ENCODE results near the gene LIN7C.

DNA sequence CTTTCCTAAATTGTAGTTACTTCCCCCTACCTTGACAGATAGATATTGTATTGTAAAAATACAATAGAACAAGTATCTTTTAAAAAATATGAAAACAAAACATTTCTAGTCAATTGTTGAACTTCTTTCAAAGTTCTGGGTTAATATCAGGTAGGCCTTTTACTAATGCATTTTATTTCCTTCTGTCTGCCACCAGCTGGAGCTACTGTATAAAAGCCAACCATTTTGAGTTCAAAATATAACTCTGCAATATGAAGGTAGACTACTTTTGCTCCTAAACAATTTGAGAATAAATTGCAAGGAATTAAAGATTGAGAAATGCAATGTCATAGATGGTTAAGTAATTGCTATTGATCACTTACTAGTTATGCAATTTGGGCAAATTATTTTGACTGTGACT, 22.1 kb upstream of the LIN7C start:
- TF ChIP-seq NBN (IDR thresholded peaks at IDR 0.05; ENCODE audit: low read depth), result no peak
- TF ChIP-seq, protein P1, sequence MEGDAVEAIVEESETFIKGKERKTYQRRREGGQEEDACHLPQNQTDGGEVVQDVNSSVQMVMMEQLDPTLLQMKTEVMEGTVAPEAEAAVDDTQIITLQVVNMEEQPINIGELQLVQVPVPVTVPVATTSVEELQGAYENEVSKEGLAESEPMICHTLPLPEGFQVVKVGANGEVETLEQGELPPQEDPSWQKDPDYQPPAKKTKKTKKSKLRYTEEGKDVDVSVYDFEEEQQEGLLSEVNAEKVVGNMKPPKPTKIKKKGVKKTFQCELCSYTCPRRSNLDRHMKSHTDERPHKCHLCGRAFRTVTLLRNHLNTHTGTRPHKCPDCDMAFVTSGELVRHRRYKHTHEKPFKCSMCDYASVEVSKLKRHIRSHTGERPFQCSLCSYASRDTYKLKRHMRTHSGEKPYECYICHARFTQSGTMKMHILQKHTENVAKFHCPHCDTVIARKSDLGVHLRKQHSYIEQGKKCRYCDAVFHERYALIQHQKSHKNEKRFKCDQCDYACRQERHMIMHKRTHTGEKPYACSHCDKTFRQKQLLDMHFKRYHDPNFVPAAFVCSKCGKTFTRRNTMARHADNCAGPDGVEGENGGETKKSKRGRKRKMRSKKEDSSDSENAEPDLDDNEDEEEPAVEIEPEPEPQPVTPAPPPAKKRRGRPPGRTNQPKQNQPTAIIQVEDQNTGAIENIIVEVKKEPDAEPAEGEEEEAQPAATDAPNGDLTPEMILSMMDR (IDR thresholded peaks at IDR 0.05 in 2 of 3, conservative IDR thresholded peaks at IDR 0.05 in 1 of 3; ENCODE audit: insufficient read depth in 2 of 3, low read depth in 1 of 3, low read length in 3 of 3), result 0 out of 6 replicates have a peak, but pooled peaks of 1 of the 3 experiments have one; percentile 5
- TF ChIP-seq MYBL2 (IDR thresholded peaks at IDR 0.05; ENCODE audit: low read depth), result no peak
- TF ChIP-seq MYBL2 (CRISPR knock-in tag; IDR thresholded peaks at IDR 0.05; ENCODE audit: borderline replicate concordance), result no peak
- TF ChIP-seq MEIS2 (IDR thresholded peaks at IDR 0.05; ENCODE audit: partially characterized antibody), result no peak
- TF ChIP-seq, protein P2, sequence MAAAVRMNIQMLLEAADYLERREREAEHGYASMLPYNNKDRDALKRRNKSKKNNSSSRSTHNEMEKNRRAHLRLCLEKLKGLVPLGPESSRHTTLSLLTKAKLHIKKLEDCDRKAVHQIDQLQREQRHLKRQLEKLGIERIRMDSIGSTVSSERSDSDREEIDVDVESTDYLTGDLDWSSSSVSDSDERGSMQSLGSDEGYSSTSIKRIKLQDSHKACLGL (CRISPR knock-in tag; IDR thresholded peaks at IDR 0.05; ENCODE audit: borderline replicate concordance, poor library complexity, severe bottlenecking), result no peak
- no peak for TF ChIP-seq EGR1 (conservative IDR thresholded peaks at IDR 0.05)
- no peak for TF ChIP-seq MBD2 (IDR thresholded peaks at IDR 0.05; ENCODE audit: borderline replicate concordance, low read depth)
- no peak for TF ChIP-seq BCLAF1 (IDR thresholded peaks at IDR 0.05; ENCODE audit: borderline replicate concordance in 1 of 2, control insufficient read depth in 1 of 2, low read depth in 2 of 2, low read length in 1 of 2)
